ENCODE results near the gene WDFY1.

- TF ChIP-seq, protein P1, sequence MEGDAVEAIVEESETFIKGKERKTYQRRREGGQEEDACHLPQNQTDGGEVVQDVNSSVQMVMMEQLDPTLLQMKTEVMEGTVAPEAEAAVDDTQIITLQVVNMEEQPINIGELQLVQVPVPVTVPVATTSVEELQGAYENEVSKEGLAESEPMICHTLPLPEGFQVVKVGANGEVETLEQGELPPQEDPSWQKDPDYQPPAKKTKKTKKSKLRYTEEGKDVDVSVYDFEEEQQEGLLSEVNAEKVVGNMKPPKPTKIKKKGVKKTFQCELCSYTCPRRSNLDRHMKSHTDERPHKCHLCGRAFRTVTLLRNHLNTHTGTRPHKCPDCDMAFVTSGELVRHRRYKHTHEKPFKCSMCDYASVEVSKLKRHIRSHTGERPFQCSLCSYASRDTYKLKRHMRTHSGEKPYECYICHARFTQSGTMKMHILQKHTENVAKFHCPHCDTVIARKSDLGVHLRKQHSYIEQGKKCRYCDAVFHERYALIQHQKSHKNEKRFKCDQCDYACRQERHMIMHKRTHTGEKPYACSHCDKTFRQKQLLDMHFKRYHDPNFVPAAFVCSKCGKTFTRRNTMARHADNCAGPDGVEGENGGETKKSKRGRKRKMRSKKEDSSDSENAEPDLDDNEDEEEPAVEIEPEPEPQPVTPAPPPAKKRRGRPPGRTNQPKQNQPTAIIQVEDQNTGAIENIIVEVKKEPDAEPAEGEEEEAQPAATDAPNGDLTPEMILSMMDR (IDR thresholded peaks at IDR 0.05) = no peak
- no peak for TF ChIP-seq POLR2A (IDR thresholded peaks at IDR 0.05)
Observed at GRCh38 chr2:223967981-223968380, 22.8 kb upstream of the WDFY1 start.

All from Peyer's patch (tissue), 4 donors.